ENCODE measurements around the gene IQCE.

IQCE gene

GRCh38 chr7:2541291-2542010, 17.3 kb upstream of the IQCE start:
- no peaks in the 10 kb centered on the region for H3K4me1 ChIP-seq (ENCODE audit: control insufficient read depth, low read length)
- TF ChIP-seq EZH2phosphoT487 (IDR thresholded peaks at IDR 0.05; ENCODE audit: borderline replicate concordance, low read length): no peak
- no peak for TF ChIP-seq CTCF (IDR thresholded peaks at IDR 0.05; ENCODE audit: low read depth, low read length, poor library complexity, severe bottlenecking)
- peaks cover 81% of the 10 kb centered on the region for H3K36me3 ChIP-seq (ENCODE audit: control insufficient read depth, low read length)
- no peaks in the 10 kb centered on the region for H3K9me3 ChIP-seq (ENCODE audit: control insufficient read depth, insufficient read depth, low read length)
- H3K27ac ChIP-seq (ENCODE audit: low read depth, low read length): no peak overlapping the region
- no peaks in the 10 kb centered on the region for H3K79me2 ChIP-seq (ENCODE audit: control insufficient read depth, low read length)
- no peak overlapping the region for H3K4me2 ChIP-seq (ENCODE audit: low read length)
- no peak overlapping the region for H3K4me3 ChIP-seq (ENCODE audit: low read length)
- no peaks in the 10 kb centered on the region for H3K27me3 ChIP-seq (ENCODE audit: control insufficient read depth, low read length)
- H3F3A ChIP-seq (ENCODE audit: control insufficient read depth, insufficient read depth): no peaks in the 10 kb centered on the region
- no peaks in the 10 kb centered on the region for H3K9me2 ChIP-seq (replicated peaks; ENCODE audit: control insufficient read depth, low read length)
- no peaks in the 10 kb centered on the region for H4K20me1 ChIP-seq (ENCODE audit: control insufficient read depth, insufficient read depth, low read depth, low read length)

- Histone ChIP-seq H3K4me1 (ENCODE audit: control insufficient read depth, low read length) (no peaks in the 10 kb centered on the region), H3K9me3 (ENCODE audit: control insufficient read depth, insufficient read depth, low read length) (no peaks in the 10 kb centered on the region), H3F3A (ENCODE audit: control insufficient read depth, insufficient read depth) (no peaks in the 10 kb centered on the region), H3K4me3 (ENCODE audit: low read length) (no peak overlapping the region), H4K20me1 (ENCODE audit: control insufficient read depth, insufficient read depth, low read depth, low read length) (no peaks in the 10 kb centered on the region), H3K27ac (ENCODE audit: low read depth, low read length) (no peak overlapping the region), H3K27me3 (ENCODE audit: control insufficient read depth, low read length) (no peaks in the 10 kb centered on the region), H3K4me2 (ENCODE audit: low read length) (no peak overlapping the region), H3K9me2 (replicated peaks; ENCODE audit: control insufficient read depth, low read length) (no peaks in the 10 kb centered on the region), H3K36me3 (ENCODE audit: control insufficient read depth, low read length) (peaks cover 87% of the 10 kb centered on the region), H3K79me2 (ENCODE audit: control insufficient read depth, low read length) (no peaks in the 10 kb centered on the region)
- no peak for TF ChIP-seq EZH2phosphoT487 (IDR thresholded peaks at IDR 0.05; ENCODE audit: borderline replicate concordance, low read length)
- TF ChIP-seq CTCF (IDR thresholded peaks at IDR 0.05; ENCODE audit: low read depth, low read length, poor library complexity, severe bottlenecking): no peak
Measured at GRCh38 chr7:2542011-2542915, 16.5 kb upstream of the IQCE start.

GRCh38 chr7:2542916-2543871, 15.6 kb upstream of the IQCE start:
- H3K27ac ChIP-seq (ENCODE audit: low read depth, low read length): no peak overlapping the region
- no peak overlapping the region for H3K4me2 ChIP-seq (ENCODE audit: low read length)
- no peaks in the 10 kb centered on the region for H3K9me2 ChIP-seq (replicated peaks; ENCODE audit: control insufficient read depth, low read length)
- no peaks in the 10 kb centered on the region for H3F3A ChIP-seq (ENCODE audit: control insufficient read depth, insufficient read depth)
- H3K9me3 ChIP-seq (ENCODE audit: control insufficient read depth, insufficient read depth, low read length): no peaks in the 10 kb centered on the region
- H3K79me2 ChIP-seq (ENCODE audit: control insufficient read depth, low read length): no peaks in the 10 kb centered on the region
- H3K4me3 ChIP-seq (ENCODE audit: low read length): no peak overlapping the region
- no peaks in the 10 kb centered on the region for H4K20me1 ChIP-seq (ENCODE audit: control insufficient read depth, insufficient read depth, low read depth, low read length)
- TF ChIP-seq CTCF (IDR thresholded peaks at IDR 0.05; ENCODE audit: low read depth, low read length, poor library complexity, severe bottlenecking) (no peak), EZH2phosphoT487 (IDR thresholded peaks at IDR 0.05; ENCODE audit: borderline replicate concordance, low read length) (no peak)
- no peaks in the 10 kb centered on the region for H3K27me3 ChIP-seq (ENCODE audit: control insufficient read depth, low read length)
- peaks cover 91% of the 10 kb centered on the region for H3K36me3 ChIP-seq (ENCODE audit: control insufficient read depth, low read length)
- H3K4me1 ChIP-seq (ENCODE audit: control insufficient read depth, low read length): no peaks in the 10 kb centered on the region

Measured in DOHH2 (cell line).